HuH-7 (cell line): Measurements from ENCODE around the gene SMC4.
"Not testable (repeated sequence)": the region's sequence is repeated elsewhere in the genome, so short reads cannot be mapped to it uniquely, and the experiment has no call there.

Experiments
- DNase-seq: peaks from one replicate; pipeline ENCODE4 v3.0.0; 2011; ENCODE audit warnings: low spot score

The SMC4 gene

GRCh38 chr3:160446522-160447056 is 47.1 kb downstream of the SMC4 start:
- no peak for DNase-seq

DNA sequence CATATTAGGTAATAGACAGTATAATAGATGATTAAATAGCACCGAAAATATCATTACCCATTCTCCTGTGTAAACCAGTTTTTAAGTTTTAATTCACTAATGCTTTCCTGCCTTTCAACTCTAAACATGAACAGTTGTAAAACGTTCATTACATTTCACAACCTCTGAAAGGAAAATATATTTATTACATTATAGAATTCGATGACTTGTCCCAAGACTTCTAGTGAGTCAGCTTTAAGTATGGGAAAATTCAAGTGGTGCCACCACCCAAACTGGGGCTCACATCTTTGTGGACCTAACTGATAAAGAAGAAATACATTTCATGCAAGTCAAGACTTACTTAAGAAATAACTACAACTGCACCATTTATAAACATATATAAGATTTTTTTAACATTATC is 48.1 kb downstream of the SMC4 start:
- DNase-seq = no peak

- no peak for DNase-seq
These were observed 49.6 kb downstream of the SMC4 start for GRCh38 chr3:160448845-160449635.

GRCh38 chr3:160449636-160450598 is 50.5 kb downstream of the SMC4 start, which contains the start of gene TRIM59:
TSS of gene TRIM59 (minus strand) at chr3:160449786. CDS start at chr3:160439183, 10,603 bp downstream.
- peak; percentile 91 for DNase-seq

GRCh38 chr3:160450846-160451245 is 51.4 kb downstream of the SMC4 start:
- DNase-seq = no peak

DNA sequence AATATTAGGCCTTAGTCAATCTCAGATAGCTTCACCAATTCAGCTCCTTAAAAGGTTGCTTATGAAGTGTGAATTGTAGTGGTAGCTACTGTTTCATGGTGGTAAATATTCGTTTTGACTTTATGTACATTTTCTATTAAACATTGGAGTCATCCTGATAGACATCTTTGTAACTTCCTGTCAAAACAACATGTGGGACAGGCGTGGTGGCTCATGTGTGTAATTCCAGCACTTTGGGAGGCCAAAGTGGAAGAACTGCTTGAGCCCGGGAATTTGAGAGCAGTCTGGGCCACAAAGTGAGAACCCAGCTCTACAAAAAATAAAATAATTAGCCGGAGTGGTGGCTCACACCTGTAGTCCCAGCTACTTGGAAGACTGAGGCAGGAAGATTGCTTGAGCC is 52.2 kb downstream of the SMC4 start:
- no peak for DNase-seq

DNA sequence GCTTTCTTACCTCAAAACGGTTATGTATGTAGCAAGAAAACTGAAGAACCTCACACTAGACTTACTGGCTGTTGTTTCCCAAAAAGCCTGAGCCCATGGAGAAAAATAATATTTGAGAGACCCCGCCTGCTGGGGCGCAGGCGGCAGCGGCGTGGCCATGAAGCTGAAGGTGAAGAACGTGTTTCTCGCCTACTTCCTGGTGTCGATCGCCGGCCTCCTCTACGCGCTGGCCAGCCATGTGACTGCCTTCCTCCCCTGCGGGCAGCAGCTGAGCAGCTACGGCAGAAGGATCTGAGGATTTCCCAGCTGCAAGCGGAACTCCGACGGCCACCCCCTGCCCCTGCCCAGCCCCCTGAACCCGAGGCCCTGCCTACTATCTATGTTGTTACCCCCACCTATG is 52.8 kb downstream of the SMC4 start:
- DNase-seq = not testable (repeated sequence)

GRCh38 chr3:160454995-160455394 is 55.5 kb downstream of the SMC4 start:
- DNase-seq = no peak

DNA sequence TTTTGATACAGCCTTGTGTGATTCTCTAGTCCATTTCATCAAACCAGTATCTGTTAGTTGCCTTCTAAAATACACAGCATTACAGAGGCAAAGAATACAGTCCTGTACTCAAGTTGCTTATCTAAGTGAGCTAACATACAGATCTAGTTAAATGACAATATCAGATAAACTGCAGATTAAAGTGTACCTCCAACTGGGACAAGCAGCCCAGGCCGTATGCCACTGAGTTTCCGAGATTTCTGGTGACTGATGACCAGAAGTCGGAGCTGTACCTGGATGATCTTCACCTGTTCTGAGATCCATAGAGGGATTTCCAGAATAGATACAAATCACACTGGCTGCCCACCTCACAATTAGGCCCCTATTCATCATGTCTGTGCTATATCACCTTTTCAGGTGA is 56.4 kb downstream of the SMC4 start:
- DNase-seq = no peak

DNA sequence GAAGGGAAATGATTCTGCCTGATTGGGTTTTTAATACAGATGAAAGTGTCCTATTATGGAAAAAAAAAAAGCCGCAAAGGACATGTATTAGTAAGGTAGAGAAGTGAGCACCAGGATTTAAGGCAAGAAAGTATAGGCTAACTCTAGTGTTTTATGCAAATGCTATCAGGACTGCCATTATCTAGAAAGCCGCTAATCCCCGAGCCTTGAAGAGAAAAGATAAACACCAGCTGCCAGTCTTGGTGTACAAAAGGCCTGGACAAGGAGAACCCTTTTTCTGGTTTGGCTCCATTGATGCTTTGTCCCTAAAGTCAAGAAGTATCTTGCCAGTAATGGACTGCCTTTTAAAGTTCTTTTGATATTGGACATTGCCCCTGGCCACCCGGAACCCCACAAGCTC is 58.7 kb downstream of the SMC4 start:
- DNase-seq = no peak

- DNase-seq = no peak
These were observed 60.1 kb downstream of the SMC4 start for GRCh38 chr3:160459450-160459970.

GRCh38 chr3:160460033-160460432 is 60.6 kb downstream of the SMC4 start:
- no peak for DNase-seq

- DNase-seq = no peak
These were observed 64.9 kb downstream of the SMC4 start for GRCh38 chr3:160464321-160464720.

DNA sequence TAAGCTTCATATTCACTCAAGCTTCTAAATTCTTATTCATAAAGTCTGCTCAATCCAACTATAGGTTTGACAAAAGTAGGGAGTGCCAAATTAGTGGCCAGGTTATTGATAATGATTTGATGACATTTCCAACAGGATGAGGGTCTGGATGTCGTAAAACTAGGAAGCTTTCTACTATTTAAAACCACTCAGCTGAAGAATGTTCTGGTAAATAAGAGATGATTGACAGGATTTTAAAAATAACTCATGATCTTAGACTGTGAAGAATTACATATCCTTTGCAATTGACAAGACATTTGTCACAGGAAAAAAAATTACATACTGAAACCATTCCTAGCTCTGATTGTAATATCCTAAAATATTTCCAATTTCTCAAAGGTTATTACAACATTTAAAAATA is 65.5 kb downstream of the SMC4 start:
- DNase-seq = no peak

- DNase-seq = no peak
These were observed 70.7 kb downstream of the SMC4 start for GRCh38 chr3:160470181-160470580.

DNA sequence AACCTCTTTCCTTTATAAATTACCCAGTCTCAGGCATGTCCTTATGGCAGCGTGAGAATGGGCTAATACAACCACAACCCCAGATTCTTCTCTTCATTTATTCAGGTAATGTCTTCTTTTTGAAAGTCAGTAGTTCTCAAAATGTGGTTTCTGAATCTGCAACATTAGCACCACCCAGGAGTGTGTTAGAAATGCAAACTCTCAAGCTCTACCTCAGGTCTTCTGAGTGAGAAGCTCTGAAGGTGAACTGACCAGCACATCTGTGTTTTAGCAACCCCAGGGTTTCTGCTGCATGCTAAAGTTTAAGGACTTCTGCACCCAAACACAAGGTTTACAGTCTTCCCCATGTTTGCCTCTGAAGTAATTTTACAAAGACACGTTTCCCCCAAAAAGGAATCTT is 72.4 kb downstream of the SMC4 start:
- no peak for DNase-seq

GRCh38 chr3:160472344-160472743 is 72.9 kb downstream of the SMC4 start:
- no peak for DNase-seq

DNA sequence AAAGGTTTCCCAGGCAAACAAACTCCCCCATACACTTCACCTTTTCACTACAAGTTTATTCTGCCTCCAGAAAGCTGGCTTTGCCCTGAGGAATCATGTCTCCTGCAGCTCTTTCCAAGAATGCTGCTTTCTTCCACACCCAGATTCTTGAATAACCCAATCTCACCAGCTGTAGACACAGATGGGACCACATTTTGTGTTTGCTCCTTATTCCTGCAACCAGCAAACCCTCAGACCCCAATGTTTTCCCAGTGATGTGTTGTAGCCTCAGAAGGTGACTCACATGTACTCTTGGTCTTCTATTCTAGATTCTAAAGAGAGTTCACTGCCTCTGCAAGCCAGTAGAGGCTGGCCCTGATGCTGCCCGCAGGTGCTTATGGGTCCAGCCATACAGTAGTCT is 73.8 kb downstream of the SMC4 start:
- no peak for DNase-seq

GRCh38 chr3:160473978-160474377 is 74.5 kb downstream of the SMC4 start:
- no peak for DNase-seq

DNA sequence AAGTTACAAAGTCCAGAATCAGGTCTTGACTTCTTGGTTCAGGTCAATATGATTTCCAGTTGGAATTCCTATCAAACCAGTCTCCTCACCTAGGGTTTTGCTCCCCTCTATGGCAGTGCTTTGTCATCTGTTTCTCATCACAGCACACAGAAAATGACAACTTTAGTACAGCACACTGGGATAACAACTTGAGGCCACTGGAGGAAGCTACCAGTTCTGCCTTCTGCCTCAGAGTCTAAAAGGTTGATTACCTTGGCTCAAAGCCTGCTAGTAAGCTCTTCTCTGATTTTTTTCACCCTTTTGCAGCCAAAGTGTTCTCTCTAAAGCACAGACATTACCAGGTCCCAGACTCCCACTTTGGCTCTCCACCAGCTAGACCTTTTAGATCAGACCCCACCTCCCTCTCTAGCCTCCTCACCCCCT is 75.0 kb downstream of the SMC4 start:
- no peak for DNase-seq

DNA sequence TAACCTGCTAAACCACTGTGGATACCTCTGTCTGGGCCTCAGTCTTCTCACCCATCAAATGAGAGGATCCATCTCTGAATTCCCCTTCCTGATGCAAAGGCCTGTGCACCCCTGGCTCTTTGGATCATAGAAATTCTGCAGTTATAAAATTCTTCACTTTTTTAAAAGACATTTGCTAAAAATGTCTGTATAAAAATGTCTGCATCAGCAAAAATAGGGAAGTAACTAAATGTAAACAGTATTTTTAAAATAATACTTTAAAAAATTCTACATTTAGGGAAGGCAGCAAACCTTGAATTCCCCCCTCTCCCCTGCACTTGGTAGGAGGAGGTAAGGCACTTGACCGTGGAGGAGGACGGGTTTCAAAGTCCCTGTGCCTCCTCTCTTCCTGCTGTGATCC is 75.7 kb downstream of the SMC4 start:
- DNase-seq = no peak

GRCh38 chr3:160475884-160476283 is 76.4 kb downstream of the SMC4 start:
- DNase-seq = no peak
